DMS114 treated with DMSO at 0.1 percent for 48 hours (cell line): ENCODE measurements around the gene COL13A1.

Experiments
- DNase-seq: peaks from one replicate; lab custom pipeline; 2025; ENCODE audit not compliant: unreplicated experiment; lab: John Stamatoyannopoulos, UW

Gene COL13A1

GRCh38 chr10:69865450-69865849, 63.7 kb downstream of the COL13A1 start:
- no peak for DNase-seq

DNA sequence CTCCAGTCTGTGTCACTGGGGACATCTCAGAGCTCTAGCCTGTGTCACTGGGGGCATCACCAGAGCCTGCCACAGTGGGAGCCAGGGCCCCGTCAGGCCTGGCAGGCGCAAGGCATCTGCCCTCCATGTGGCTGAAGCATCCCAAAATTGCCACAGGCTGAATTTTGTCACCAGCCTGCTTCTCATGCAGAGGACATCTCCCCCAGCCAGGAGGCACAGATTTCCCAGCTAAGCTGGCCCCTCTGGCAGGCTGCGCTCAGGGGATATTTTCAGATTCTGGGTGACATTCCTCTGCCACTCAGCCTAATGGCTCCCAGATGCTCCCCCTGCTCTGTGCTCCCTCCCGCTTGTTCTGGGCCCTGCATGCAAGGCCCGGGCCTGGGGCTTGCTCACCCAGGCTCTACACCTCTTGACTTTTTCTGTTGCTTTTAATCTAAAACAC, 64.6 kb downstream of the COL13A1 start:
- no peak for DNase-seq

DNA sequence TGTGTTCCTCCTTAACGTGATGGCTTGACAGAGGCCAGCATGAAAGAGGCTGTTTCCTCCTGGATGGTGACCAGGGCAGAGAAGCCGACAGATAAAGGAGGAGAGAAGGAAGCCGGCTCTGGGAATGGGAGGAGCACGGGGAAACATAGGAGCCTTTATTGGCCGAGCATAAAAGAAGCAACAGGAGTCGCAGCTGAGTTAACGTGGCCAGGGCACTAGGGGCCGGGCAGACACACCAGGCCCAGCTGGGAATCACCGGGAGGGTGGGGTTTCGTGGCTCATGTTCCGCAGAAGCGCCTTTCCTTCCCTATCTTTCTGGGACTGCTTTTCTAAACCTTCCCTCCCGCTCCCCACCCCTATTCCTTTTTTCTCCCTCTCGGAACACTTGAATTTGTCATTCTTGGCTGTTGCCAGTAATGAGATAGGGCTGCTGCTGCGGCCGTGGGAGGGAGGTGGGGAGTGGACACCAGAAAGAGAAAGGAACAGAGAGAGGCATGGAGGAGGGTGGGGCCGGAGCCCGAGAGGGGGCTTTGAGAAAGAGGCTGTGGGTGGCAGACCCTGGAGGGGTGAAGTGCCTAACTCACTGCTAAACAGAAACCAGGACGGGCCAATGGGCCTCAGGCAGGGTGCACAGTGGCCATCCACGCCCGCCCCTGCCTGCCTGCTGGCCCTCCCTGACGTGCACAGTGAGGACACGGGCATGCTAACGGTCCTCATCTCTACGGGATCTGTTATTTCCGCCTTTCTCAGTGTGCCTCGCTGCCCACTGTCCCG, 65.2 kb downstream of the COL13A1 start:
- DNase-seq, result no peak

DNA sequence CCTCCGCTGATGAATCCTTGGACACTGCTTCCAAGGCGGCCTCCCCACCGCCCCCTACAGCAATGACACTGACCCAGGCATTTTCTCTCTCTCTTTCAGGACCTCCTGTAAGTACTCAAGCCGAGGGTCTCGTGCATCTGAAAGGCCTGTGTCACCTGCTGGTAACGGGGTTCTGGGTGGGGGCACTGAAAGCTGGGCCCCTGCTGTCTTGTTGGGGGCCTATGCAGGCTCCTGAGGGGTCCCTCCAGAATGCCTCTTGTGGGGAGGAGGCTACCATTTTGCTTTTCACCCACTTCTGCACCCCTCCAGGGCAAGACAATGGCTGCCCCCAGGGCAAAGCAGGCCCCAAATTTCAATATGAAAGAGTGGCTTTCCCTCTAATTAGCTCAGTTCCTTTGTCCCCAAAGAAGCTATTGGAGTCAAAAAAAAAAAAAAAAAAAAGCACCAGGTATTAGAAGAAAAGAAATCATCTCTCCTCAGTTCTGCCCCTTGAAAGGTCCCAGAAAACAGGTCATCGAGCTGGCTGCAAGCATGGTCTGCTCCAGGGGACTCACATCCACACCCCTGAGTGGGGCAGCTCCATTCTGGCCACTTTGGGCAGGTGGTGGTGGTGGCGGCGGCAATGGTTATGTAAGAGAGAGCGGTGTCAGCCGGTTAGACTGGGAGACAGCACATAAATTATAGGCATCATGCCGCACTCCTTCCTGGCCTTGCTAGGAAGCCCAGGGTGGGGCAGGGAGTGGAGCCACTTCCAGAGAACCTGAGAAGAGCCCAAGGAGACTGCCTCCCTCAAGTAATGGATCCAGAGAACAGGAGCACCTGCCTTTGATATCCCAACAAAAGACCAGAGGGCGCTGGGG, 66.2 kb downstream of the COL13A1 start:
- DNase-seq, result no peak

GRCh38 chr10:69868821-69869220, 67.1 kb downstream of the COL13A1 start:
- DNase-seq, result no peak

GRCh38 chr10:69869291-69869961, 67.7 kb downstream of the COL13A1 start:
- DNase-seq, result no peak

DNA sequence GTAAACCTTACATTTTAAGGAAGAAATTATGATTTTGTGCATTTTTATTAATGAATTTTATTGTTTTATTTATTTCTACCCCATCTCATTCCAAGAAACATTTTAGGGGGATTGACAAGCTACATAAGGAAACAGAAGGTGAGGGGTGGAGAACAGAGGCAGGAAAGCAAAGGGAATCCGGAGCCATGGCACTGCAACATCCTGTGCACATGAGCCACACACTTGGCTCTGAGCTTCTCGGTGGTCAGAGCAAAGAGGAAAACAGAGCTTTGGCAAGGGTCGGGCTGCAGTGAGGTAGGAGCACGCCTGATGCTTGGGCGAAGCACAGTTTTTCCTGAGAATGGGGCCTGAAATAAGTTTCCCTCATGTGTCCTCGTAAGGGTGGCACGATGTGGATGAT, 68.9 kb downstream of the COL13A1 start:
- no peak for DNase-seq

- no peak for DNase-seq
These were observed 69.4 kb downstream of the COL13A1 start for GRCh38 chr10:69871074-69871473.

DNA sequence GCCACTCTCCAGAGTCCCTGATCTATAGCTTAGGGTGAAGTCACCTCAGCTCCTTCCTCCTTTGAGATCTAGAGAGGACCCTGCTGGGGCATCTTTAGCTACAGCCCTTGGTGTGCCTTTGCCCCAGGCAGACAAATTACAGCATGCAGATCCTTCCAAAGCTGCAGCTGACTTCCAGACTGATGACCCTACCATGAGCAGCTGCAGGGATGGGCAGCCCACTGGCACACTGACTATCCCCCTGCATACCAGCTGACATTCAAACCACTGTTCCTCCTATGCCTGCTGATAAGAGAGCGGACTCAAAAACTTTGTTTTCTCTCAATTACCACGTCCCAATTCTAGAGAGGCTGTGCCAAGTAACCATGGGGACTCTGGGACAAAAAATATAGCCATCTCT, 70.6 kb downstream of the COL13A1 start:
- no peak for DNase-seq

DNA sequence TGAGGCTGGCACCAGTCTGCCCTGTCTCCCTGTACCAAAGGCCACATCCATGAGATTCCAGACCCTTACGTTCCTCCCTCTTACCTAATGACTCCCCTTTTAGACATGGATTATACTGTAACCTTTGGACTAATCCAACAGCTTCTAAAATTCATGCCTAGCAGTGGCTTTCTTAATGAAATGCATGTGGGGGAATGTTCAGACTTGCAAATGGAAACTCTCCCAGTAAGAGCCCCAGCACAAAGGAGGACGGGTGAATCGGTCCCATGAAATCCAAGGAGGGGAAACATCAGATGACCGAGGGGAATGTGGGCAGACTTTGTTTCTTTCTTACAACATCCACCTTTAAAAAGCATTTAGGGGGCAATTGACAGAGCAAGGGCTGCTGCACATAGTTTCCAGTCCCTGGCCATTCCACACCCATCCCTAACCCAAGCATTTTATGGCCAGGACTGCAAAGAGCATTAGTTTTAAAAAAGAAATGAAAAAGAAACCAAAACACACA, 71.5 kb downstream of the COL13A1 start:
- DNase-seq, result no peak

- DNase-seq, result no peak
These were observed 72.7 kb downstream of the COL13A1 start for GRCh38 chr10:69874449-69874848.

GRCh38 chr10:69875856-69876255, 74.2 kb downstream of the COL13A1 start:
- DNase-seq, result no peak

GRCh38 chr10:69876286-69876685, 74.6 kb downstream of the COL13A1 start:
- DNase-seq, result no peak

GRCh38 chr10:69876931-69877330, 75.2 kb downstream of the COL13A1 start:
- DNase-seq, result no peak

DNA sequence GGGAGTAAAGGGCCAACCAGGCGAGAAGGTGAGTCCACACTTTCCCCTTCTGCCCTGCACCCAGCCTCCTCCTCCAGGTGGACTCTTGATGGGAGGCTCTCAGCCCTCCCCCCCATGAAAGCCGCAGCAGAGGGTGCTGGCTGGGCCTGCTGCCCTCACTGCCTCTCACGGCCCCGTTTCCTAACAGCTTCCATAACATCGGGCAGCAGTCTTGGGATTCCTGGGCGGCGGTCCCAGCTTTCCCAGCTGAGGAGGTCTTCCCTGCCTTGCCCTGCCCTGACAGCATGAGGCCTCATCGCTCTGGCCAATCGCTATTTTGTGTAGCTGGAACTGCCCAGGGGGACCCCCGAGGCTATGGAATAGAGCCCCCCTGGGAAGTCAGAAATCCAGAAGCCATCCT, 76.3 kb downstream of the COL13A1 start:
- DNase-seq, result no peak

DNA sequence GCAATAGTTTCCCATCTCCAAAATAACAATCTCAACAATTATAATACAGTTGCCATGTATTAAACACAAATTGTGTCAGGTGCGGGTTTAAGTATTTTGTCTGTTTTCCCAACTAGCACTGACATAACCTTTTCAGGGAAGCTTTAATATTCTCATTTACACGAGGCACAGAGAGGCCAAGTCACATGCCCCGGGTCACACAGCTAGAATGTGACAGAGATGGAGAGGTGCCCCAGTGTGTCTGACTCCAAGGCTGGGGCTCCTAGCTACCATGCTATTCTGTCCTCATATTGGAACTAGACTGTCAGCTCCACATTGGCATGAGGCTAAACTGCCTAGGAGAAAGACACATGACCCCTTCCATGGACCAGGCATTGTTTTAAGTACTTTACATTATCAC, 77.2 kb downstream of the COL13A1 start:
- DNase-seq, result no peak

DNA sequence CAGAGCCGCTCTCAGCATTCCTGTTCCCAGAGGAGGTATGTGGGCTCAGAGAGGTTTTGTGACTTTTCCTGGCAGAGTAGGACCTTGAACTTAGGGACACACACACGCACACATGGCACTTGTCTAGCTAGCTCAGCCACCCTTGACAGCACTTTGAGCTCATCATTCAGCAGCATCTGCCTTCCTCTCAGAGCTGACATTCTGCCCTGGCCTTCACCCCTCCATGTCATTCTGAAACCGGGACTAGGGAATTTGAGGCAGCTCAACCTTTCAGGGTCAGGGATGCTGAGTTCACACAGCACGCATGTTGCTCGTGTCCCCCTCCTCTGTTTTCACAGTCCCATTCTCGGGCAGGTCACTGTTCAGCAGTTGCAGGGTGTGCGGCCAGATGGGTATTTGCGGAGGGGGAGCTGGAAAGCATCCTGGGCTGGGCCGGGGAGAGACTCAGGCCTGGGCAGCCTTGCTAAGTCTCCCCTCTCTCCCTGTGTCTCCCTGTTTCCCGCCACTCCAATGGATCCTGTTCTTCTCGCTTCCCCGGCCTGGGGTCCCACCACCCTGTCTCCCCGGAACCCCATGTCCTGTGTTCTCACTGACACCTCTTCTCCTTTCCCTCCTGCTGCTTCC, 78.0 kb downstream of the COL13A1 start:
- DNase-seq, result no peak

- no peak for DNase-seq
These were observed 78.8 kb downstream of the COL13A1 start for GRCh38 chr10:69880301-69881081.

DNA sequence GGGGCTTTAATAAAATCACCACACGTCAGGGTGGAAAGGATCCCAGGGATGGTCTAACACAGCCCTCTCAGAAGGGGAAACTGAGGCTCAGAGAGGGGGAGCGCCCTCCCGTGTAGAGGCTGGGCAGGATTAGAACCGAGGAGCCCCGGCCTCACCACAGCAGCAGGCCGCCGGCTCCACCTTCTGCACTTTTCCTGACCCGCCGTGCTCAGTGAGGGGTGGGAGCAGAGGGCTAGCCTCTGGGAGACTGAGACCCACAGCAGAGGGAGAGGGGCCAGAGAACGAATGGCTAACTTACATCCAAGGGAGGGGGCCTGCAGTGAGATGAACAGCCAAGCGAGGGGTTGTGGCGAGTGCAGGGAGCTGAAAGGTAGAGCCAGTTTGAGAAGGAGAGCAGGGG, 79.5 kb downstream of the COL13A1 start:
- DNase-seq, result no peak

DNA sequence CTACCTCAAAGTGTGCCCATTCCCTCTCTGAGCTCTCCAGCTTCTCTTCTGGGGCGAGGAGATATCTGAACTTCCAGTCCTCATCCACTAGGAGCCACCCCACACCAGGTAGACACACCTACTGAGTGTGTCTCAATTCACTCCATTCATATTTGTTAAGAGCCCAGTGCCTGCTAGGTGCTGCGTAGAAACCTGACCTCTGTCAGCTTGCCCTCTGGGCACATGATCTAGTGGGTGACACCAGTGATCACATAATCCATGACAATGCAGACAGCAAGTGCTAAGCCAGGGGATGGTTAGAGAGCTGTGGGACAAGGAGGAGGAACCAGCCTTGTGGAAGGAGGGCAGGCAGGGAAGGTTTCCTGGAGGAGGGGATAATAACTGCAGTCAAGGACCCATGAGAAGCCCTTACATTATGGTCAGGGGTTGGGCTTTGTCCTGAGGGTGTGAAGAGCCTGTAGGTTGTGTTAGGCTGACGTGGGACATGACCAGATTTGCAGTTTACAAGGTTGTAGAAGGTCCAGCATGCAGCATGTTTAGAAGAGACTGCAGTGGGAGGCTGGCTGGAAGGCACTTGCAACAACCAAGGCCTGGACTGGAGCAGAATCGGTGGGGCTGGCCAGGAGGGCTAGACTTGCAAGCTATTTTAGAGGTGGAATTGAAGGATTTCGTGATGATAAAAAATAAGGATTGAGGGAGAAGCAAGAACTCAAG, 81.8 kb downstream of the COL13A1 start:
- DNase-seq, result no peak
